CD14-positive monocyte (primary cell): Measurements from ENCODE around the gene PADI4. TPM values are rescaled to one million over a fixed set of nuclear protein-coding genes. Genes with fewer than 3 reads are reported as not detected.

Experiments used
- DNase-seq, 3 donors: peaks; one replicate each; pipeline ENCODE4 v3.0.0-alpha.2; 2011 to 2022
- H2AFZ ChIP-seq: 2 replicates; pipeline ENCODE4 v1.6.0; 2012; ENCODE audit warnings: mild to moderate bottlenecking, low read depth, low read length, inconsistent platforms; ENCODE audit not compliant: insufficient read depth, poor library complexity, severe bottlenecking
- H3K27ac ChIP-seq, 2 donors: 1 replicate in 1 of 2; 2 replicates in 1 of 2; pipeline ENCODE4 v1.5.1; 2012 to 2013; ENCODE audit warnings: low read length in 2 of 2, control low read depth in 1 of 2, inconsistent platforms in 1 of 2, low read depth in 1 of 2, mild to moderate bottlenecking in 1 of 2
- H3K27me3 ChIP-seq, 2 donors: one replicate each; pipeline versions ENCODE4 v1.6.0 to v1.6.1; 2011 to 2013; ENCODE audit warnings: low read length in 2 of 2; ENCODE audit not compliant: control insufficient read depth in 2 of 2, insufficient read depth in 2 of 2
- H3K36me3 ChIP-seq, 2 donors: replicated peaks in 1 of 2; 1 replicate in 1 of 2; 2 replicates in 1 of 2; pipeline versions ENCODE4 v1.5.1 to v1.6.1; 2012 to 2013; ENCODE audit warnings: low read length in 2 of 2, control low read depth in 1 of 2, inconsistent platforms in 1 of 2, mild to moderate bottlenecking in 1 of 2; ENCODE audit not compliant: insufficient read depth in 2 of 2, control insufficient read depth in 1 of 2
- H3K4me1 ChIP-seq, 2 donors: 1 replicate in 1 of 2; 2 replicates in 1 of 2; pipeline versions ENCODE4 v1.5.1 to v1.6.1; 2012 to 2013; ENCODE audit warnings: low read length in 2 of 2, control low read depth in 1 of 2, inconsistent platforms in 1 of 2, mild to moderate bottlenecking in 1 of 2, moderate library complexity in 1 of 2; ENCODE audit not compliant: insufficient read depth in 2 of 2, control insufficient read depth in 1 of 2
- H3K4me2 ChIP-seq: replicated peaks from 2 replicates; pipeline ENCODE3; 2012; ENCODE audit warnings: low read length, moderate library complexity, mild to moderate bottlenecking; ENCODE audit not compliant: poor library complexity, severe bottlenecking; ENCODE audit errors: extremely low read depth
- H3K4me3 ChIP-seq, 3 experiments: fragments of 200-600 bp in 1 of 3; sonication (generic) in 1 of 3; replicated peaks in 1 of 3; 1 replicate in 2 of 3; 2 replicates in 1 of 3; pipeline ENCODE4 v1.5.1; 2011 to 2013; ENCODE audit warnings: low read length in 3 of 3, mild to moderate bottlenecking in 3 of 3, control low read depth in 2 of 3, low read depth in 2 of 3, inconsistent platforms in 1 of 3, moderate library complexity in 1 of 3
- H3K79me2 ChIP-seq: 2 replicates; pipeline ENCODE4 v1.6.0; 2012; ENCODE audit warnings: mild to moderate bottlenecking, control low read depth, inconsistent platforms, low read length, moderate library complexity; ENCODE audit not compliant: insufficient read depth
- H3K9ac ChIP-seq: 2 replicates; pipeline ENCODE4 v1.6.0; 2017; ENCODE audit warnings: low read length, mild to moderate bottlenecking; ENCODE audit not compliant: insufficient read depth, poor library complexity, severe bottlenecking
- H3K9me3 ChIP-seq, 2 donors: replicated peaks in 1 of 2; 1 replicate in 1 of 2; 2 replicates in 1 of 2; pipeline versions ENCODE4 v1.5.1 to v1.6.1; 2012 to 2013; ENCODE audit warnings: low read length in 2 of 2, control low read depth in 1 of 2; ENCODE audit not compliant: control insufficient read depth in 1 of 2, insufficient read depth in 1 of 2
- H4K20me1 ChIP-seq: 2 replicates; pipeline ENCODE4 v1.6.0; 2012; ENCODE audit warnings: mild to moderate bottlenecking, low read length, control low read depth, moderate library complexity; ENCODE audit not compliant: insufficient read depth
- H3K27ac Mint-ChIP-seq, 7 donors: one replicate each; pipeline ENCODE4 v1.8.0; 2020; ENCODE audit warnings: mild to moderate bottlenecking in 7 of 7, mixed read lengths in 7 of 7, moderate library complexity in 6 of 7, inconsistent platforms in 2 of 7
- H3K27me3 Mint-ChIP-seq, 3 donors: one replicate each; pipeline ENCODE4 v1.8.0; 2021 to 2022; ENCODE audit warnings: low read depth in 3 of 3, mild to moderate bottlenecking in 3 of 3, mixed read lengths in 3 of 3, moderate library complexity in 3 of 3, inconsistent platforms in 1 of 3
- H3K36me3 Mint-ChIP-seq, 2 donors: one replicate each; pipeline ENCODE4 v1.8.0; 2020; ENCODE audit warnings: mixed read lengths in 2 of 2, inconsistent platforms in 1 of 2, mild to moderate bottlenecking in 1 of 2
- H3K4me1 Mint-ChIP-seq: one replicate; pipeline ENCODE4 v1.8.0; 2020; ENCODE audit warnings: mild to moderate bottlenecking, mixed read lengths
- H3K4me3 Mint-ChIP-seq, 2 donors: one replicate each; pipeline ENCODE4 v1.8.0; 2020; ENCODE audit warnings: mild to moderate bottlenecking in 2 of 2, mixed read lengths in 2 of 2, moderate library complexity in 1 of 2
- H3K9me3 Mint-ChIP-seq, 7 donors: one replicate each; pipeline ENCODE4 v1.8.0; 2020 to 2022; ENCODE audit warnings: mixed read lengths in 7 of 7, mild to moderate bottlenecking in 6 of 7, moderate library complexity in 6 of 7, inconsistent platforms in 2 of 7
- WGBS: methylation state at CpG from one replicate; pipeline ENCODE4 v1.1.5; 2013; ENCODE audit warnings: missing lambda C conversion rate; ENCODE audit not compliant: insufficient coverage; 5-methylcytosine and 5-hydroxymethylcytosine counted together
- intact Hi-C, 2 donors: fragments of 100-400 bp; cut with micrococcal nuclease; formaldehyde crosslinking; loops; one replicate each; pipeline versions ENCODE4 v1.15.0 to v1.15.1; 2023
- polyA plus RNA-seq, 3 donors: library from polyadenylated mRNA; depleted of rRNA in 1 of 3; unstranded in 2 of 3; stranded (reverse) in 1 of 3; fragments of 300-500 nt in 2 of 3; fragments of >200 nt in 1 of 3; fragmentation: Illumina TruSeq in 2 of 3; gene quantifications; 1 replicate in 2 of 3; 2 replicates in 1 of 3; pipeline ENCODE4 v1.2.3, GENCODE V29; 2012 to 2021
- TF ChIP-seq, protein P1 (sequence below): fragments of 200-600 bp; IDR thresholded peaks from one replicate; pipeline ENCODE4 v1.8.0; 2022; ENCODE audit warnings: antibody characterized with exemption, mild to moderate bottlenecking

The PADI4 gene
- polyA plus RNA-seq, 3 donors, result 160 to 356 (median 164) TPM

- H3K36me3 ChIP-seq, result peaks cover 84 to 98% of the 10 kb centered on the region in 2 donors
- no peak overlapping the region for H3K4me2 ChIP-seq
- intact Hi-C loops, result no loop called here
- no peaks in the 10 kb centered on the region for H3K9me3 ChIP-seq
- H3K4me1 ChIP-seq, result peaks cover 0 to 8% of the 10 kb centered on the region in 2 donors
- Mint-ChIP-seq H3K27me3 (peaks cover 0 to 4% (median 1%) of the 10 kb centered on the region in 3 donors), H3K9me3 (no peaks in the 10 kb centered on the region), H3K4me3 (no peak overlapping the region), H3K27ac (peak overlapping the region in 6 of 7 donors; percentile 0 to 81 (median 30)), H3K36me3 (peaks cover 91 to 99% of the 10 kb centered on the region in 2 donors), H3K4me1 (peaks cover 5% of the 10 kb centered on the region)
- no peak overlapping the region for H3K9ac ChIP-seq
- H2AFZ ChIP-seq, result no peak overlapping the region
- H4K20me1 ChIP-seq, result peaks cover 43% of the 10 kb centered on the region
- peak overlapping the region in 1 of 2 donors; percentile 7 for H3K27ac ChIP-seq
- WGBS, result 93% methylated on average over 8 of the region's 8 CpGs
- TF ChIP-seq, protein P1, sequence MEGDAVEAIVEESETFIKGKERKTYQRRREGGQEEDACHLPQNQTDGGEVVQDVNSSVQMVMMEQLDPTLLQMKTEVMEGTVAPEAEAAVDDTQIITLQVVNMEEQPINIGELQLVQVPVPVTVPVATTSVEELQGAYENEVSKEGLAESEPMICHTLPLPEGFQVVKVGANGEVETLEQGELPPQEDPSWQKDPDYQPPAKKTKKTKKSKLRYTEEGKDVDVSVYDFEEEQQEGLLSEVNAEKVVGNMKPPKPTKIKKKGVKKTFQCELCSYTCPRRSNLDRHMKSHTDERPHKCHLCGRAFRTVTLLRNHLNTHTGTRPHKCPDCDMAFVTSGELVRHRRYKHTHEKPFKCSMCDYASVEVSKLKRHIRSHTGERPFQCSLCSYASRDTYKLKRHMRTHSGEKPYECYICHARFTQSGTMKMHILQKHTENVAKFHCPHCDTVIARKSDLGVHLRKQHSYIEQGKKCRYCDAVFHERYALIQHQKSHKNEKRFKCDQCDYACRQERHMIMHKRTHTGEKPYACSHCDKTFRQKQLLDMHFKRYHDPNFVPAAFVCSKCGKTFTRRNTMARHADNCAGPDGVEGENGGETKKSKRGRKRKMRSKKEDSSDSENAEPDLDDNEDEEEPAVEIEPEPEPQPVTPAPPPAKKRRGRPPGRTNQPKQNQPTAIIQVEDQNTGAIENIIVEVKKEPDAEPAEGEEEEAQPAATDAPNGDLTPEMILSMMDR, result no peak
- H3K79me2 ChIP-seq, result no peaks in the 10 kb centered on the region
- DNase-seq, result no peak
- no peak overlapping the region for H3K4me3 ChIP-seq
- H3K27me3 ChIP-seq, result no peaks in the 10 kb centered on the region
Observed at GRCh38 chr1:17352419-17352909, 44.5 kb downstream of the PADI4 start.

DNA sequence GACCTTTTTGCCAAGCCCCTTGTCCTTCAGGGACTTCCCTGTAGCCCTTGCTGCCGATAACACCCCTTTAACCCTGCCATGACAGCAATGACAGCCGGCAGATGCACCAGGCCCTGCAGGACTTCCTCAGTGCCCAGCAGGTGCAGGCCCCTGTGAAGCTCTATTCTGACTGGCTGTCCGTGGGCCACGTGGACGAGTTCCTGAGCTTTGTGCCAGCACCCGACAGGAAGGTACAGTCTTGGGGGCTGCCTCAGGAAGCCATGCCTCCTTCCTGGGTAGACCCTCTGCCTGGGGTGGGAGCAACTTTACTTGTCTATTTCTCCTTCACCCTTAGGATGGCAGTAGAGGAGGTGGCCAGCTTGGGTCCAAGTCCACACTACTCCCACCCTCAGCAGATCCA, 47.9 kb downstream of the PADI4 start:
- Histone ChIP-seq H3K4me3 (no peak overlapping the region), H3K9me3 (no peaks in the 10 kb centered on the region), H3K36me3 (peaks cover 79 to 94% of the 10 kb centered on the region in 2 donors), H3K27me3 (no peaks in the 10 kb centered on the region), H3K79me2 (no peaks in the 10 kb centered on the region), H3K4me2 (no peak overlapping the region), H3K4me1 (no peaks in the 10 kb centered on the region), H3K27ac (peak overlapping the region in 1 of 2 donors; percentile 20), H4K20me1 (peaks cover 33% of the 10 kb centered on the region), H2AFZ (no peak overlapping the region), H3K9ac (no peak overlapping the region)
- H3K36me3 Mint-ChIP-seq, result peaks cover 79 to 94% of the 10 kb centered on the region in 2 donors
- H3K4me1 Mint-ChIP-seq, result peaks cover 1% of the 10 kb centered on the region
- H3K27ac Mint-ChIP-seq, result peak overlapping the region in 4 of 7 donors; percentile 13 to 89 (median 56)
- H3K4me3 Mint-ChIP-seq, result no peak overlapping the region
- intact Hi-C loops, result no loop called here
- 10% methylated on average over 5 of the region's 6 CpGs for WGBS
- no peaks in the 10 kb centered on the region for H3K9me3 Mint-ChIP-seq
- peaks cover 0 to 4% (median 1%) of the 10 kb centered on the region in 3 donors for H3K27me3 Mint-ChIP-seq
- TF ChIP-seq, protein P1, result no peak
- no peak for DNase-seq
